Measurements from ENCODE around the gene ZFYVE1. TPM values are rescaled to one million over a fixed set of nuclear protein-coding genes. Genes with fewer than 3 reads are reported as not detected.

The ZFYVE1 gene
- total and polyA plus RNA-seq, 2 experiments from 2014 or later = 15.3 TPM

DNA sequence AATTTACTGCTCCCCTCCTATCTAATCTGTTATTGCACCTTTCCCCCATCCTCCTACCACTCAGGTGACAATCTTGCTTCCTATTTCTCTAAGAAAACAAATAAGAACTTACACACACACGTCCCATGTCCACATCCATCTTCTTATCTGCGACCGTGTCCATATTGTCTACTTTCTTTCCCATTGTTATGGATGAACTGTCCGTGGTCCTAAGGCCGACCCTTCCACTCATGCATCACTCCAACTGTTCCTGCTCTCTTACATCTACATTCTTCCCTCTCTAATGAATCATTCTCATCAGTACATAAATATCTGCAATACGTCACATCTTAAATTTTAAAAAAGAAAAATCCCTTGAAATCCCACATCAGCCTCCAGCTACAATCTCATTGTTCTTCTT, 30.0 kb downstream of the ZFYVE1 start:
- no peak overlapping the region for H3K27ac ChIP-seq
- H3K27me3 ChIP-seq = no peaks in the 10 kb centered on the region
- WGBS (ENCODE audit: low lambda C conversion rate, missing lambda C conversion rate) = 88% methylated on average over 6 of the region's 6 CpGs
- no peak overlapping the region for H2AFZ ChIP-seq
- H3K4me3 ChIP-seq = no peak overlapping the region
- TF ChIP-seq EZH2phosphoT487 (IDR thresholded peaks at IDR 0.05; ENCODE audit: low read depth, severe bottlenecking, unreplicated experiment) (no peak), EZH2 (IDR thresholded peaks at IDR 0.05; ENCODE audit: borderline replicate concordance) (no peak)
- TF ChIP-seq, protein P1, sequence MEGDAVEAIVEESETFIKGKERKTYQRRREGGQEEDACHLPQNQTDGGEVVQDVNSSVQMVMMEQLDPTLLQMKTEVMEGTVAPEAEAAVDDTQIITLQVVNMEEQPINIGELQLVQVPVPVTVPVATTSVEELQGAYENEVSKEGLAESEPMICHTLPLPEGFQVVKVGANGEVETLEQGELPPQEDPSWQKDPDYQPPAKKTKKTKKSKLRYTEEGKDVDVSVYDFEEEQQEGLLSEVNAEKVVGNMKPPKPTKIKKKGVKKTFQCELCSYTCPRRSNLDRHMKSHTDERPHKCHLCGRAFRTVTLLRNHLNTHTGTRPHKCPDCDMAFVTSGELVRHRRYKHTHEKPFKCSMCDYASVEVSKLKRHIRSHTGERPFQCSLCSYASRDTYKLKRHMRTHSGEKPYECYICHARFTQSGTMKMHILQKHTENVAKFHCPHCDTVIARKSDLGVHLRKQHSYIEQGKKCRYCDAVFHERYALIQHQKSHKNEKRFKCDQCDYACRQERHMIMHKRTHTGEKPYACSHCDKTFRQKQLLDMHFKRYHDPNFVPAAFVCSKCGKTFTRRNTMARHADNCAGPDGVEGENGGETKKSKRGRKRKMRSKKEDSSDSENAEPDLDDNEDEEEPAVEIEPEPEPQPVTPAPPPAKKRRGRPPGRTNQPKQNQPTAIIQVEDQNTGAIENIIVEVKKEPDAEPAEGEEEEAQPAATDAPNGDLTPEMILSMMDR (IDR thresholded peaks at IDR 0.05; ENCODE audit: poor library complexity) = no peak
- no peaks in the 10 kb centered on the region for H3K36me3 ChIP-seq (replicated peaks; ENCODE audit: insufficient read depth, low read depth)
- H3K4me1 ChIP-seq (ENCODE audit: insufficient read depth) = no peaks in the 10 kb centered on the region
- H3K9me3 ChIP-seq (ENCODE audit: low read depth) = no peaks in the 10 kb centered on the region
- H3K4me2 ChIP-seq = no peak overlapping the region
- H3K79me2 ChIP-seq = peaks cover 20% of the 10 kb centered on the region
- no peaks in the 10 kb centered on the region for H4K20me1 ChIP-seq (ENCODE audit: insufficient read depth, poor library complexity, severe bottlenecking)
- no peaks in the 10 kb centered on the region for H3K9me2 ChIP-seq (replicated peaks; ENCODE audit: insufficient read depth)
- no peak for DNase-seq (ENCODE audit: low spot score)

DNA sequence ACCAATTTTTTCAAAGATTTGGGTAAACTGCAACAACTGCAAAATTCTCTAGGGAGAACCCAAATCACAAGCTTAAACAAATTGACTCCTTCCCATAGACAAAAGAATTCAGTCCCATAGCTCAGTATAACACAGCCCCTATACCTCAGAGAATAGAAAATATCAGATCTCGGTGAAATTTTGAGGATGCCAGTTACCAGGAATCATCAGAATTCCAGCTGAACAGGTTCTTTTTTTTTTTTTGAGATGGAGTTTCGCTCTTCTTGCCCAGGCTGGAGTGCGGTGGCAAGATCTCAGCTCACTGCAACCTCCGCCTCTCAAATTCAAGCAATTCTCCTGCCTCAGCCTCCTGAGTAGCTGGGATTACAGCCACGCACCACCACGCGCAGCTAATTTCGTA, 36.7 kb downstream of the ZFYVE1 start:
- no peak overlapping the region for H3K27ac ChIP-seq
- no peak overlapping the region for H2AFZ ChIP-seq
- no peak overlapping the region for H3K4me2 ChIP-seq
- no peaks in the 10 kb centered on the region for H3K9me2 ChIP-seq (replicated peaks; ENCODE audit: insufficient read depth)
- WGBS (ENCODE audit: low lambda C conversion rate, missing lambda C conversion rate) = 97% methylated on average over 8 of the region's 8 CpGs
- no peaks in the 10 kb centered on the region for H3K79me2 ChIP-seq
- no peaks in the 10 kb centered on the region for H3K9me3 ChIP-seq (ENCODE audit: low read depth)
- H4K20me1 ChIP-seq (ENCODE audit: insufficient read depth, poor library complexity, severe bottlenecking) = no peaks in the 10 kb centered on the region
- no peaks in the 10 kb centered on the region for H3K4me1 ChIP-seq (ENCODE audit: insufficient read depth)
- no peaks in the 10 kb centered on the region for H3K36me3 ChIP-seq (replicated peaks; ENCODE audit: insufficient read depth, low read depth)
- TF ChIP-seq EZH2phosphoT487 (IDR thresholded peaks at IDR 0.05; ENCODE audit: low read depth, severe bottlenecking, unreplicated experiment) (no peak), EZH2 (IDR thresholded peaks at IDR 0.05; ENCODE audit: borderline replicate concordance) (no peak)
- TF ChIP-seq, protein P1 (IDR thresholded peaks at IDR 0.05; ENCODE audit: poor library complexity) = no peak
- no peak overlapping the region for H3K4me3 ChIP-seq
- DNase-seq (ENCODE audit: low spot score) = no peak
- H3K27me3 ChIP-seq = no peaks in the 10 kb centered on the region

DNA sequence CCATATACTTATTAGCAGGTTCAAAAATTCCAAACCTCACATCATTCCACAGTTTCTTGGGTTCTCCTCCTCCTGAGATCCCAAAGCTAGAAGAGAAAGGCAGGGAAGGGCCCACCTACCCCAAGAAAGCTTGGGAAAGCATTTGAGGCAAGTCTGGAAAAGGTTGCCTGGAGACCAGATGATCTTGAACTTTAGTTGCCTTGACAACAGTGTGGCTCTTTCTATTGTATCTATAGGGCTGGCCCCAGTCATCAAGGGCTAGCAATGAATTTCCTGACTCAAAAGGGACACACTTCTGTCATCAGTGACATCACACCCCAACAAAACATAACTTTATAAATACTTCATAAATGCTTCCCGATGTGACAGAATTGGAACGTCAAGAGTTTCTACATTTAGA, 40.0 kb downstream of the ZFYVE1 start:
- no peaks in the 10 kb centered on the region for H3K9me3 ChIP-seq (ENCODE audit: low read depth)
- H3K27me3 ChIP-seq = no peaks in the 10 kb centered on the region
- H3K27ac ChIP-seq = no peak overlapping the region
- H3K9me2 ChIP-seq (replicated peaks; ENCODE audit: insufficient read depth) = no peaks in the 10 kb centered on the region
- H4K20me1 ChIP-seq (ENCODE audit: insufficient read depth, poor library complexity, severe bottlenecking) = no peaks in the 10 kb centered on the region
- H3K36me3 ChIP-seq (replicated peaks; ENCODE audit: insufficient read depth, low read depth) = no peaks in the 10 kb centered on the region
- H3K4me2 ChIP-seq = no peak overlapping the region
- TF ChIP-seq EZH2 (IDR thresholded peaks at IDR 0.05; ENCODE audit: borderline replicate concordance) = no peak
- no peak for TF ChIP-seq EZH2phosphoT487 (IDR thresholded peaks at IDR 0.05; ENCODE audit: low read depth, severe bottlenecking, unreplicated experiment)
- TF ChIP-seq, protein P1 (IDR thresholded peaks at IDR 0.05; ENCODE audit: poor library complexity) = no peak
- no peak overlapping the region for H2AFZ ChIP-seq
- H3K4me3 ChIP-seq = no peak overlapping the region
- DNase-seq (ENCODE audit: low spot score) = no peak
- no peaks in the 10 kb centered on the region for H3K79me2 ChIP-seq
- 100% methylated on average over 2 of the region's 2 CpGs for WGBS (ENCODE audit: low lambda C conversion rate, missing lambda C conversion rate)
- H3K4me1 ChIP-seq (ENCODE audit: insufficient read depth) = no peaks in the 10 kb centered on the region

DNA sequence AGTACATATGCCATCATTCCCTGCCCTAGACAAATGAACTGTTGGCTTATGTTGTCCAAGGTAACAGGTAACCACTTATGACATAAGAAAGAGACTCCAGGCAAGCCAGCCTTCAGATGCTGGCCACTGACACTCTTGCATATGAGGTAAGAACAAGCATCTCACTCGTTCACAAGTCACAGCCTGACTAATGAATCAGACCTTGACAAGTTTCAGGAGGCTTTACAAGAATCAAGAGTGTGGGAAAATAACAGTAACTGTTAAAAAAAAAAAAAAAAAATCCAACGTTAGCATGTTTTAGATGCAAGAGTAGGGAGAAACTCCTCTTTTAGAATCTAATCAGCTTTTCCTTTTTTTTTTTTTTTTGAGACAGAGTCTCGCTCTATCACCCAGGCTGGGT, 40.7 kb downstream of the ZFYVE1 start:
- H3K36me3 ChIP-seq (replicated peaks; ENCODE audit: insufficient read depth, low read depth) = no peaks in the 10 kb centered on the region

More for the DNA sequence above, 40.7 kb downstream of the ZFYVE1 start:
- H4K20me1 ChIP-seq (ENCODE audit: insufficient read depth, poor library complexity, severe bottlenecking) = no peaks in the 10 kb centered on the region
- H3K9me3 ChIP-seq (ENCODE audit: low read depth) = no peaks in the 10 kb centered on the region
- no peak overlapping the region for H3K27ac ChIP-seq
- TF ChIP-seq EZH2phosphoT487 (IDR thresholded peaks at IDR 0.05; ENCODE audit: low read depth, severe bottlenecking, unreplicated experiment) (no peak), EZH2 (IDR thresholded peaks at IDR 0.05; ENCODE audit: borderline replicate concordance) (no peak)
- TF ChIP-seq, protein P1 (IDR thresholded peaks at IDR 0.05; ENCODE audit: poor library complexity) = no peak
- no peaks in the 10 kb centered on the region for H3K27me3 ChIP-seq
- no peak overlapping the region for H2AFZ ChIP-seq
- no peak overlapping the region for H3K4me2 ChIP-seq
- no peak overlapping the region for H3K4me3 ChIP-seq
- no peaks in the 10 kb centered on the region for H3K4me1 ChIP-seq (ENCODE audit: insufficient read depth)
- no peaks in the 10 kb centered on the region for H3K79me2 ChIP-seq
- WGBS (ENCODE audit: low lambda C conversion rate, missing lambda C conversion rate) = 91% methylated on average over 3 of the region's 3 CpGs
- DNase-seq (ENCODE audit: low spot score) = no peak
- H3K9me2 ChIP-seq (replicated peaks; ENCODE audit: insufficient read depth) = no peaks in the 10 kb centered on the region
